ENCODE results near the gene MTHFD2L.

- TF ChIP-seq CTCF (IDR thresholded peaks at IDR 0.05; ENCODE audit: low read length) (no peak), EZH2 (IDR thresholded peaks at IDR 0.05; ENCODE audit: borderline replicate concordance, low read length) (no peak)
Observed at GRCh38 chr4:74287164-74287563, 129.2 kb downstream of the MTHFD2L start.

Data from OCI-LY1 (cell line).